Measurements from ENCODE around the gene DCLK1. TPM values are rescaled to one million over a fixed set of nuclear protein-coding genes. Genes with fewer than 3 reads are reported as not detected.

DCLK1 gene
- total RNA-seq, 1 experiment from 2014 or later: not detected

GRCh38 chr13:35797991-35798390 is 333.2 kb downstream of the DCLK1 start:
- Histone ChIP-seq H3K4me1 (ENCODE audit: control insufficient read depth, insufficient read depth, low read length) (no peaks in the 10 kb centered on the region), H3K27me3 (ENCODE audit: control insufficient read depth, insufficient read depth, low read length) (no peaks in the 10 kb centered on the region), H3K27ac (ENCODE audit: low read length) (no peak overlapping the region), H3K9me3 (ENCODE audit: control insufficient read depth, insufficient read depth, low read depth, low read length) (no peaks in the 10 kb centered on the region), H3K4me3 (ENCODE audit: low read depth in 2 of 2, low read length in 2 of 2) (no peak overlapping the region), H3K36me3 (ENCODE audit: control insufficient read depth, insufficient read depth, low read length) (no peaks in the 10 kb centered on the region)
- DNase-seq (ENCODE audit: low read depth, low spot score) (no peak), ATAC-seq (no peak)
- TF ChIP-seq REST (IDR thresholded peaks at IDR 0.05; ENCODE audit: insufficient read depth in 1 of 2, low read depth in 2 of 2, low read length in 1 of 2) (no peak), TCF7L2 (IDR thresholded peaks at IDR 0.05; ENCODE audit: low read depth, low read length) (no peak), POLR2AphosphoS5 (IDR thresholded peaks at IDR 0.05; ENCODE audit: low read depth, low read length) (no peak), SIN3A (IDR thresholded peaks at IDR 0.05; ENCODE audit: borderline replicate concordance, insufficient read depth, low read depth, low read length) (no peak)
- TF ChIP-seq, protein P1, sequence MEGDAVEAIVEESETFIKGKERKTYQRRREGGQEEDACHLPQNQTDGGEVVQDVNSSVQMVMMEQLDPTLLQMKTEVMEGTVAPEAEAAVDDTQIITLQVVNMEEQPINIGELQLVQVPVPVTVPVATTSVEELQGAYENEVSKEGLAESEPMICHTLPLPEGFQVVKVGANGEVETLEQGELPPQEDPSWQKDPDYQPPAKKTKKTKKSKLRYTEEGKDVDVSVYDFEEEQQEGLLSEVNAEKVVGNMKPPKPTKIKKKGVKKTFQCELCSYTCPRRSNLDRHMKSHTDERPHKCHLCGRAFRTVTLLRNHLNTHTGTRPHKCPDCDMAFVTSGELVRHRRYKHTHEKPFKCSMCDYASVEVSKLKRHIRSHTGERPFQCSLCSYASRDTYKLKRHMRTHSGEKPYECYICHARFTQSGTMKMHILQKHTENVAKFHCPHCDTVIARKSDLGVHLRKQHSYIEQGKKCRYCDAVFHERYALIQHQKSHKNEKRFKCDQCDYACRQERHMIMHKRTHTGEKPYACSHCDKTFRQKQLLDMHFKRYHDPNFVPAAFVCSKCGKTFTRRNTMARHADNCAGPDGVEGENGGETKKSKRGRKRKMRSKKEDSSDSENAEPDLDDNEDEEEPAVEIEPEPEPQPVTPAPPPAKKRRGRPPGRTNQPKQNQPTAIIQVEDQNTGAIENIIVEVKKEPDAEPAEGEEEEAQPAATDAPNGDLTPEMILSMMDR (IDR thresholded peaks at IDR 0.05): no peak
- ChIA-PET CTCF (no interaction called here), POLR2A (no interaction called here)
- intact Hi-C loops (cut with micrococcal nuclease; ENCODE audit: unreplicated experiment): no loop called here
- no TSS peak for BruUV-seq (replicated peaks)
- in situ Hi-C loops (cut with HindIII; ENCODE audit: low pct_unique_long_range_greater_than_20kb, low sequenced_read_pairs): no loop called here

GRCh38 chr13:35797244-35797643 is 333.9 kb downstream of the DCLK1 start:
- Histone ChIP-seq H3K27ac (ENCODE audit: low read length) (no peak overlapping the region), H3K4me3 (ENCODE audit: low read depth in 2 of 2, low read length in 2 of 2) (no peak overlapping the region), H3K4me1 (ENCODE audit: control insufficient read depth, insufficient read depth, low read length) (no peaks in the 10 kb centered on the region), H3K9me3 (ENCODE audit: control insufficient read depth, insufficient read depth, low read depth, low read length) (no peaks in the 10 kb centered on the region), H3K36me3 (ENCODE audit: control insufficient read depth, insufficient read depth, low read length) (no peaks in the 10 kb centered on the region), H3K27me3 (ENCODE audit: control insufficient read depth, insufficient read depth, low read length) (no peaks in the 10 kb centered on the region)
- TF ChIP-seq SIN3A (IDR thresholded peaks at IDR 0.05; ENCODE audit: borderline replicate concordance, insufficient read depth, low read depth, low read length) (no peak), POLR2AphosphoS5 (IDR thresholded peaks at IDR 0.05; ENCODE audit: low read depth, low read length) (no peak), TCF7L2 (IDR thresholded peaks at IDR 0.05; ENCODE audit: low read depth, low read length) (no peak), REST (IDR thresholded peaks at IDR 0.05; ENCODE audit: insufficient read depth in 1 of 2, low read depth in 2 of 2, low read length in 1 of 2) (no peak)
- TF ChIP-seq, protein P1 (IDR thresholded peaks at IDR 0.05): no peak
- no TSS peak for BruUV-seq (replicated peaks)
- in situ Hi-C loops (cut with HindIII; ENCODE audit: low pct_unique_long_range_greater_than_20kb, low sequenced_read_pairs) (no loop called here), intact Hi-C loops (cut with micrococcal nuclease; ENCODE audit: unreplicated experiment) (no loop called here)
- DNase-seq (ENCODE audit: low read depth, low spot score): no peak
- ATAC-seq: no peak
- CTCF ChIA-PET: no interaction called here
- POLR2A ChIA-PET: no interaction called here
